Stomach (tissue), 9 donors: ENCODE data around the gene TOR4A. TPM values are rescaled to one million over a fixed set of nuclear protein-coding genes. Genes with fewer than 3 reads are reported as not detected.
"Not testable (repeated sequence)": the region's sequence is repeated elsewhere in the genome, so short reads cannot be mapped to it uniquely, and the experiment has no call there.

Source experiments
- DNase-seq, 2 donors: peaks; one replicate each; pipeline versions ENCODE4 v3.0.0 to v3.0.0-alpha.2; 2013 to 2019
- H3K27ac ChIP-seq, 5 donors: fragments of 200-600 bp in 4 of 5; sonication (generic) in 4 of 5; one replicate each; pipeline ENCODE4 v1.5.1; 2013 to 2019; ENCODE audit warnings: mild to moderate bottlenecking in 1 of 5, moderate library complexity in 1 of 5
- H3K27me3 ChIP-seq, 3 donors: fragments of 200-600 bp; sonication (generic); one replicate each; pipeline ENCODE4 v1.5.1; 2017 to 2019; ENCODE audit warnings: mixed run types in 1 of 3
- H3K36me3 ChIP-seq, 4 donors: fragments of 200-600 bp; sonication (generic); 1 replicate in 3 of 4; 2 replicates in 1 of 4; pipeline ENCODE4 v1.5.1; 2016 to 2019
- H3K4me1 ChIP-seq, 4 donors: fragments of 200-600 bp; sonication (generic); one replicate each; pipeline ENCODE4 v1.5.1; 2016 to 2019
- H3K4me3 ChIP-seq, 4 donors: fragments of 200-600 bp; sonication (generic) in 3 of 4; one replicate each; pipeline ENCODE4 v1.5.1; 2016 to 2019; ENCODE audit warnings: mild to moderate bottlenecking in 1 of 4
- H3K9me3 ChIP-seq, 4 donors: fragments of 200-600 bp; sonication (generic); one replicate each; pipeline ENCODE4 v1.5.1; 2016 to 2019
- EP300 ChIP-seq: sonication (generic); formaldehyde crosslinking; IDR thresholded peaks from one replicate; pipeline ENCODE4 v1.6.1; 2017; ENCODE audit warnings: antibody characterized with exemption
- POLR2A ChIP-seq, 4 donors: fragments of 450-650 bp; IDR thresholded peaks; one replicate each; pipeline ENCODE4 v1.6.1; 2016; ENCODE audit warnings: antibody characterized with exemption in 4 of 4, control low read depth in 2 of 4, mild to moderate bottlenecking in 1 of 4, moderate library complexity in 1 of 4
- POLR2AphosphoS5 ChIP-seq, 3 donors: sonication (generic); formaldehyde crosslinking; IDR thresholded peaks; one replicate each; pipeline ENCODE4 v1.6.1; 2016; ENCODE audit warnings: antibody characterized with exemption in 3 of 3
- WGBS, 5 donors: extraction: QIAGEN DNeasy Blood & Tissue Kit in 3 of 5; methylation state at CpG; one replicate each; pipeline versions ENCODE4 v1.1.5 to v1.1.7; 2013 to 2018; 5-methylcytosine and 5-hydroxymethylcytosine counted together
- intact Hi-C: fragments of 100-400 bp; cut with DNase I; formaldehyde crosslinking; loops from one replicate; pipeline ENCODE4 v1.15.1; 2023; ENCODE audit warnings: low total_unique reads
- polyA plus RNA-seq, 3 donors: library from polyadenylated mRNA; stranded (reverse); fragments of 200-250 nt; gene quantifications; one replicate each; pipeline ENCODE4 v1.2.3, GENCODE V29; 2013
- total RNA-seq, 5 donors: library from RNA; depleted of rRNA; stranded (reverse); fragments of >200 nt; gene quantifications; one replicate each; pipeline versions ENCODE4 v1.1.0 to v1.2.3, GENCODE V29; 2014 to 2016
- TF ChIP-seq, protein P1 (sequence below), 7 experiments: fragments of 450-650 bp in 4 of 7; fragments of 200-600 bp in 3 of 7; sonication (generic) in 3 of 7; IDR thresholded peaks; one replicate each; pipeline ENCODE4 v1.5.1; 2016 to 2019; ENCODE audit warnings: antibody characterized with exemption in 7 of 7, control low read depth in 2 of 7, mild to moderate bottlenecking in 1 of 7
- donor health status: healthy with polysubstance abuse.
- donor health status: Bipolar disorder and iron deficiency.
- donor health status: healthy.

TOR4A gene
- total and polyA plus RNA-seq, 8 donors: 5.9 to 180 (median 10.2) TPM

DNA sequence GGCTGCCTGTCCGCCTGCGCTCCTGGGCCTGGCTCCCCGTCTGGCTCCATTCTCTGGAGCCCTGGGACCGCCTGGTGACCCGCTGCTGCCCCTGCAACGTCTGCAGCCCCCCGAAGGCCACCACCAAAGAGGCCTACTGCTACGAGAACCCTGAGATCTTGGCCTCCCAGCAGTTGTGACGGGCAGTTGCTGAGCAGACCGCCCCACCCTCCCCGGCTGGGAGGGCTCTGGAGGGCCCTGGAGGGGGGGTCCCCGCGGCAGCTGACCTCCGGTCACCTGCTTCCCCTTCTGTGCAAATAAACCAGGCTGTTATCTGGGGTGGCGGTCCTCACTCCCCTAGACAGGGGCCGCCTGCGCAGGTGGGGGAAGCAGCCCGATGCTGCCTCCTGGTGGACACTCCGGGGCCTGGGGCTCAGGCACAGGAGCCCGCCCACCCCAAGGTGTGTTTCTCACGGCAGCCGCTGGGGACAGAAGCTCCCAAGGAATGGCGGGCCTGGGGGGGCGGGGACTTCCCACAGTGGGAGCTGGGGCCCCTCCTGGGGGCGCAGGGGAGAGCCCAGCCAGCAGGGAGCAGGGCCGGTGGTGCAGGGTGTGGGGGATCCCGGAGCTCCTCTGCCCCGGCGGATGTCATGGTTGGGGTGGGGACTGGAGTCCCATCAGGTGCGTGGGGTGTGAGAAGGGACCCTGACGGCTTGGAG, 41.1 kb upstream of the TOR4A start:
- 8 to 11% (median 9%) methylated on average over 16 to 31 of the region's 31 CpGs for whole genome bisulfite sequencing, 5 donors
- Histone ChIP-seq H3K4me1 (peaks cover 27 to 60% (median 57%) of the 10 kb centered on the region in 4 donors), H3K4me3 (peak overlapping the region in 3 of 4 donors; percentile 14 to 38 (median 34)), H3K36me3 (no peaks in the 10 kb centered on the region), H3K27me3 (peaks cover 15 to 49% (median 42%) of the 10 kb centered on the region in 3 donors), H3K9me3 (no peaks in the 10 kb centered on the region), H3K27ac (peak overlapping the region in 2 of 5 donors; percentile 24 to 37)
- peak; percentile 93 to 96 for DNase-seq
- TF ChIP-seq EP300: no peak
- TF ChIP-seq, protein P1, sequence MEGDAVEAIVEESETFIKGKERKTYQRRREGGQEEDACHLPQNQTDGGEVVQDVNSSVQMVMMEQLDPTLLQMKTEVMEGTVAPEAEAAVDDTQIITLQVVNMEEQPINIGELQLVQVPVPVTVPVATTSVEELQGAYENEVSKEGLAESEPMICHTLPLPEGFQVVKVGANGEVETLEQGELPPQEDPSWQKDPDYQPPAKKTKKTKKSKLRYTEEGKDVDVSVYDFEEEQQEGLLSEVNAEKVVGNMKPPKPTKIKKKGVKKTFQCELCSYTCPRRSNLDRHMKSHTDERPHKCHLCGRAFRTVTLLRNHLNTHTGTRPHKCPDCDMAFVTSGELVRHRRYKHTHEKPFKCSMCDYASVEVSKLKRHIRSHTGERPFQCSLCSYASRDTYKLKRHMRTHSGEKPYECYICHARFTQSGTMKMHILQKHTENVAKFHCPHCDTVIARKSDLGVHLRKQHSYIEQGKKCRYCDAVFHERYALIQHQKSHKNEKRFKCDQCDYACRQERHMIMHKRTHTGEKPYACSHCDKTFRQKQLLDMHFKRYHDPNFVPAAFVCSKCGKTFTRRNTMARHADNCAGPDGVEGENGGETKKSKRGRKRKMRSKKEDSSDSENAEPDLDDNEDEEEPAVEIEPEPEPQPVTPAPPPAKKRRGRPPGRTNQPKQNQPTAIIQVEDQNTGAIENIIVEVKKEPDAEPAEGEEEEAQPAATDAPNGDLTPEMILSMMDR (IDR thresholded peaks at IDR 0.05): peak in 5 of 7 experiments; percentile 98 to 100 (median 99)
- TF ChIP-seq POLR2A (IDR thresholded peaks at IDR 0.05): no peak
- peak in 1 of 3 donors; percentile 60 for TF ChIP-seq POLR2AphosphoS5 (IDR thresholded peaks at IDR 0.05)
- intact Hi-C loops: loop anchor here (10.0 kb wide), 1 partner anchor 52 kb away; the partner anchor contains the start of genes ANAPC2 and SSNA1

DNA sequence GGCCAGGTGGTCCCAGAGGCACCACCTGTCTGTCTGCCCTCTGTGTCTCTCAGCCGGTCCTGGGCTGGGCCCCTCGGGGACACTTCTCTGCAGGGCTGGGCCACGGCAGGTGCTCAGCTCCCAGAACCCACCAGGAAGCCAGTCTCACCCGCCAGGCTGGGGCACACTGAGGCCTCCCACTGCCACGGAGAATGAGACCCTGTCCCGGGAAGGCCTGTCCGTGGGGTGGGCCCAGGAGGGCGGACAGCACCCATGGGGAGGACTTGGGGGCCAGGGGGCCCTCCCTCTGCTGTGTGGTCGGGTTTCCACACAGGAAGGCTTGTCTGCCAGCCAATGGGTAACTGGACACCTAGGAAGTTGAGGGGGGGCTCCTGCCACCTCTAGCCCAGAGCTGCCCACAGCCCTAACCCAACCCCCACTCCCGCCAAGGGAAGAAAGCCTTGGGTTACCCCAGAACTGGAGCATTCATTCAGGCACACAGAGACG, 40.5 kb upstream of the TOR4A start:
- intact Hi-C loops: loop anchor here (10.0 kb wide), 1 partner anchor 52 kb away; the partner anchor contains the start of genes ANAPC2 and SSNA1
- peaks cover 15 to 43% (median 39%) of the 10 kb centered on the region in 3 donors for H3K27me3 ChIP-seq
- TF ChIP-seq EP300 (no peak), POLR2A (IDR thresholded peaks at IDR 0.05) (no peak), POLR2AphosphoS5 (IDR thresholded peaks at IDR 0.05) (no peak)
- TF ChIP-seq, protein P1 (IDR thresholded peaks at IDR 0.05): no peak
- DNase-seq: peak in 1 of 2 donors; percentile 59
- H3K36me3 ChIP-seq: peaks cover 0 to 3% (median under 1%) of the 10 kb centered on the region in 4 donors
- peak overlapping the region in 3 of 4 donors; percentile 14 to 38 (median 34) for H3K4me3 ChIP-seq
- H3K4me1 ChIP-seq: peaks cover 29 to 64% (median 59%) of the 10 kb centered on the region in 4 donors
- no peaks in the 10 kb centered on the region for H3K9me3 ChIP-seq
- H3K27ac ChIP-seq: peak overlapping the region in 2 of 5 donors; percentile 24 to 37
- WGBS, 5 donors: 30 to 38% (median 34%) methylated on average over 5 to 11 of the region's 11 CpGs

- WGBS, 5 donors: 54 to 62% (median 60%) methylated on average over 10 to 13 of the region's 13 CpGs
- Histone ChIP-seq H3K27ac (peak overlapping the region in 2 of 5 donors; percentile 8 to 32), H3K4me3 (no peak overlapping the region), H3K4me1 (peaks cover 40 to 73% (median 66%) of the 10 kb centered on the region in 4 donors), H3K27me3 (peaks cover 10 to 32% (median 30%) of the 10 kb centered on the region in 3 donors), H3K9me3 (no peaks in the 10 kb centered on the region), H3K36me3 (peaks cover 9 to 13% (median 11%) of the 10 kb centered on the region in 4 donors)
- TF ChIP-seq, protein P1 (IDR thresholded peaks at IDR 0.05): no peak
- TF ChIP-seq POLR2AphosphoS5 (IDR thresholded peaks at IDR 0.05): peak in 1 of 3 donors; percentile 6
- peak in 1 of 2 donors; percentile 68 for DNase-seq
- intact Hi-C loops: loop anchor here (10.0 kb wide), 1 partner anchor 53 kb away; the partner anchor contains the start of genes ANAPC2 and SSNA1
Observed at GRCh38 chr9:137237759-137238726, 39.5 kb upstream of the TOR4A start.

GRCh38 chr9:137239541-137240200, 37.9 kb upstream of the TOR4A start:
- WGBS, 5 donors: 49 to 58% (median 55%) methylated on average over 27 of the region's 27 CpGs
- H3K36me3 ChIP-seq: peaks cover 16 to 22% (median 21%) of the 10 kb centered on the region in 4 donors
- H3K4me1 ChIP-seq: peaks cover 47 to 81% (median 77%) of the 10 kb centered on the region in 4 donors
- intact Hi-C loops: loop anchor here (10.0 kb wide), 1 partner anchor 55 kb away; the partner anchor contains the start of genes ANAPC2 and SSNA1
- not testable (repeated sequence) for H3K9me3 ChIP-seq, DNase-seq
- H3K4me3 ChIP-seq: peak overlapping the region; percentile 60 to 78 (median 72)
- peaks cover 7 to 16% (median 13%) of the 10 kb centered on the region in 3 donors for H3K27me3 ChIP-seq
- peak overlapping the region; percentile 83 to 97 (median 94) for H3K27ac ChIP-seq
